ENCODE measurements around the gene RHOF.

DNA sequence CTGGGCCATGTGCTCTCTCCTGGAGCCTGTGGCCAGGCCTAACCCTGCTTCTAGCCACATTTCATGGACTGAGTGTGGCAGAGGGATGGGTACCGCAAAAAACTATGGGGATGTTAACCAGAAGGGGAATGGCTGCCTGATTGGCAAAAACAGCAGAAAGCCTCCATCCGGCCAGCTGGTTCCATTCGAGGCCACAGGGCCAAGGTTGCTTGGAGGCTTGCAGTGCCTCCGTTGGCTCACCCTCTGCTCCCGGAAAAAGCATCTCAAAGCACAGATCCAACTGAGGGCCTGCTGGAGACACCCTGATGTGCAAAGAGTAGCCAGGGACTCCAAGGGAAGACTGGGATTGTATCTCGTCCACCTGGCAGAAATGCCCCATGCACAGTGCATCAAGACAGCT, 64.5 kb downstream of the RHOF start:
- TF ChIP-seq, protein P1, sequence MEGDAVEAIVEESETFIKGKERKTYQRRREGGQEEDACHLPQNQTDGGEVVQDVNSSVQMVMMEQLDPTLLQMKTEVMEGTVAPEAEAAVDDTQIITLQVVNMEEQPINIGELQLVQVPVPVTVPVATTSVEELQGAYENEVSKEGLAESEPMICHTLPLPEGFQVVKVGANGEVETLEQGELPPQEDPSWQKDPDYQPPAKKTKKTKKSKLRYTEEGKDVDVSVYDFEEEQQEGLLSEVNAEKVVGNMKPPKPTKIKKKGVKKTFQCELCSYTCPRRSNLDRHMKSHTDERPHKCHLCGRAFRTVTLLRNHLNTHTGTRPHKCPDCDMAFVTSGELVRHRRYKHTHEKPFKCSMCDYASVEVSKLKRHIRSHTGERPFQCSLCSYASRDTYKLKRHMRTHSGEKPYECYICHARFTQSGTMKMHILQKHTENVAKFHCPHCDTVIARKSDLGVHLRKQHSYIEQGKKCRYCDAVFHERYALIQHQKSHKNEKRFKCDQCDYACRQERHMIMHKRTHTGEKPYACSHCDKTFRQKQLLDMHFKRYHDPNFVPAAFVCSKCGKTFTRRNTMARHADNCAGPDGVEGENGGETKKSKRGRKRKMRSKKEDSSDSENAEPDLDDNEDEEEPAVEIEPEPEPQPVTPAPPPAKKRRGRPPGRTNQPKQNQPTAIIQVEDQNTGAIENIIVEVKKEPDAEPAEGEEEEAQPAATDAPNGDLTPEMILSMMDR (IDR thresholded peaks at IDR 0.05), result no peak
- TF ChIP-seq POLR2A (IDR thresholded peaks at IDR 0.05), result no peak
